ENCODE data around the gene OR9A4.

GRCh38 chr7:141891336-141891735, 24.9 kb upstream of the OR9A4 start:
- no peak for TF ChIP-seq CTCF (conservative IDR thresholded peaks at IDR 0.05; ENCODE audit: low read depth, low read length)
- TF ChIP-seq EZH2 (IDR thresholded peaks at IDR 0.05; ENCODE audit: low read length, unreplicated experiment) = no peak

Measured in PC-3 (cell line).